ENCODE data around the gene PLXNA2.

The PLXNA2 gene, protein sequence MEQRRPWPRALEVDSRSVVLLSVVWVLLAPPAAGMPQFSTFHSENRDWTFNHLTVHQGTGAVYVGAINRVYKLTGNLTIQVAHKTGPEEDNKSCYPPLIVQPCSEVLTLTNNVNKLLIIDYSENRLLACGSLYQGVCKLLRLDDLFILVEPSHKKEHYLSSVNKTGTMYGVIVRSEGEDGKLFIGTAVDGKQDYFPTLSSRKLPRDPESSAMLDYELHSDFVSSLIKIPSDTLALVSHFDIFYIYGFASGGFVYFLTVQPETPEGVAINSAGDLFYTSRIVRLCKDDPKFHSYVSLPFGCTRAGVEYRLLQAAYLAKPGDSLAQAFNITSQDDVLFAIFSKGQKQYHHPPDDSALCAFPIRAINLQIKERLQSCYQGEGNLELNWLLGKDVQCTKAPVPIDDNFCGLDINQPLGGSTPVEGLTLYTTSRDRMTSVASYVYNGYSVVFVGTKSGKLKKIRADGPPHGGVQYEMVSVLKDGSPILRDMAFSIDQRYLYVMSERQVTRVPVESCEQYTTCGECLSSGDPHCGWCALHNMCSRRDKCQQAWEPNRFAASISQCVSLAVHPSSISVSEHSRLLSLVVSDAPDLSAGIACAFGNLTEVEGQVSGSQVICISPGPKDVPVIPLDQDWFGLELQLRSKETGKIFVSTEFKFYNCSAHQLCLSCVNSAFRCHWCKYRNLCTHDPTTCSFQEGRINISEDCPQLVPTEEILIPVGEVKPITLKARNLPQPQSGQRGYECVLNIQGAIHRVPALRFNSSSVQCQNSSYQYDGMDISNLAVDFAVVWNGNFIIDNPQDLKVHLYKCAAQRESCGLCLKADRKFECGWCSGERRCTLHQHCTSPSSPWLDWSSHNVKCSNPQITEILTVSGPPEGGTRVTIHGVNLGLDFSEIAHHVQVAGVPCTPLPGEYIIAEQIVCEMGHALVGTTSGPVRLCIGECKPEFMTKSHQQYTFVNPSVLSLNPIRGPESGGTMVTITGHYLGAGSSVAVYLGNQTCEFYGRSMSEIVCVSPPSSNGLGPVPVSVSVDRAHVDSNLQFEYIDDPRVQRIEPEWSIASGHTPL (N-terminal part only)

DNA sequence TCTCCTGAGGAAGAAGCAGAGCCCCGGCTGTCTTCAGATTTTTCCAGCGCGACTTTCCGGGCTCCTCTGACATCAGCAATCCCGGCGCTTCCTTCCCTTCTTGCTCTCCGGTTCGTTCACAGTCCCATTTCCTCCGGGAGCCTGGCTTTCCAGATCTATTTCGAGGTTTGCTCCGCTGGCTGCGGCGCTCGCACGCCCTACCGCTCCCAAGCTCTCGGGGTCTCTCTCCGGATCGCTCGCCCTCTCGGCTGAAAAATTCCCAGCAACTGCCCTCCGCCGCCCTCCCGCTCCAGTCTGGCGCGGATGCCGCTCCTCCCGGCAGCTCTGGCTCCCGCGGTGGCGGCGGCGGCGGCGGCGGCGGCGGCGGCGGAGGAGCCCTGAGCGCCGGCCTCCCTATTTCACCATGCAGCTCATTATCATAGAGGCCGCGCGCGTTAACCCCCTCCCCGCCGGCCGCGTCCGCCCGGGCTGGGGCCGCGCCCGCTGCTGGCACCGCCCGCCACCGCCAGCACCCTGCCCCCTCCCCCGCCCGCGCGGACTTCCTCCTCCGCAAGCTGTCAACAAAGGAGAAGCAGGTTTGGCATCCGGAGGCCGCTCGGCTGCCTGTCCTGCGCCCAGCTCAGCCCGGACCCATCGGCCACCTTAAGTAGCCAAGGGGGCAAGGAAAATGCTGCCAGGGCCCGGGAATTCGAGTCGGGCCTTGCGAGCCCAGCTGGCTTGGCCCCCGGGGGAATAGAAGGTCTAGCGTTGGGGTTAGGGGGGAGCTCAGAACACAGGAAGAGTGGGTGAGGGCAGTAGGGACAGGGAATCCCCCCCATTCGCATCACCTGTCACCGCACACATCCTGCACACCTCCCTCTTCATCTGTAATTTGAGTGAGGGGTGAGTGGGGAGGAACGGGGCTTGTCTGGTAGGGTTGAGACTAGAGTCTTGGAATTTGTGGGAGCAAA, at the start of gene PLXNA2:
TSS of gene PLXNA2 (minus strand) at position 418 of the 950 bp plus-strand sequence. CDS start 26,462 bp downstream, outside the sequence.
- peak; percentile 54 for DNase-seq

DNA sequence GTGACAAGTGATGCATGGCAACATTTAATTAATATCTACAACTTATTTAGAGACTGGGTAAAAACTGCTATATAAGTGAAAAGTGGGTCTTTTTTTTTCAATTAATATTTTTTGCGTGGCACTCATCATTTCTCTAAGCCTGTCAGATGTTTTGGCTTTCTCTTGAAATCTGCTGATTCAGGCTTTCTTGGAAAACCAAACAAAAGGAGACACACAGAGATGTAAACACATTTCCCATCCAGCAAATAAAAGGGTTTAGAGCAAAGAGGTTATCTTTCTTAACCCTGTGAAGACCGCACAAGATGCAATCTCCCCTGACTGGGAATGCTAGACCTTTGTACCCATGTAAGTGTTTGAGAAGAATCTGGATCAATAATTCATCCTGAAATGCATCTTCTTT, 48.7 kb upstream of the PLXNA2 start:
- DNase-seq: no peak

DNA sequence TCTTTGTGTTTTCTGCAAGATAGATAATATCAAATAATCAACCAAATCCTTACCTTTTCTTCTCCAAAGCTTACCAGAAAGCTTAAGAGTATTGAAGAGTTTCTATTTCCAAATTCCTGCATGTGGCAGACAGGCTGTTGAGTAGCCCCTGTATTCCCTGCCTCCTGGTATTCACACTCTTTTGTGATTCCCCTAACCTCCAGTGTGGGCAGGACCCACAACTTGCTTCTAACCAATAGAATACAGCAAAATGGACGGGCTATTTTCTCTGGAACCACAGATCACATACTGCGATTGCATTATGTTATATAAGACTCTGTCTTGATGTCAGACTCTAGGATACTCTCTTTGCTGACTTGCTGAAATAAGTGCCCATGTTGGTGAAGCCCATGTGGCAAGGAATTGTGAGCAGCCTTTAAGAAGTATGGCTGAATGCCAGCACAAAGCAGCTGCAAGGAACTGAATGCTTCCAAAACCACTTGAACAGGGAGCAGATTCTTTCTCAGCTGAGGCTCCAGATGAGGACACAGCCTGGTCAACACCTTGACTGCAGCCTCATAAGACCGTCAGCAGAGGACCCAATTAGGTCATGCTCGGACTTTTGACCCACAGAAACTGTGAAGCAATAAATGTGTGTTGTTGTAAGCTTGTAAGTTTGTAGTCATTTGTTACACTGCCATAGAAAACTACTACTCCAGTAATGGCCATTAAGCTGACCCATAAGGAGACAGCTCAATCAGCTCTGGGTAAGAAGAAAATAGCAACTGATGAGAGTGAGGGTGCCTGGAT, 47.9 kb upstream of the PLXNA2 start:
- DNase-seq: no peak

DNA sequence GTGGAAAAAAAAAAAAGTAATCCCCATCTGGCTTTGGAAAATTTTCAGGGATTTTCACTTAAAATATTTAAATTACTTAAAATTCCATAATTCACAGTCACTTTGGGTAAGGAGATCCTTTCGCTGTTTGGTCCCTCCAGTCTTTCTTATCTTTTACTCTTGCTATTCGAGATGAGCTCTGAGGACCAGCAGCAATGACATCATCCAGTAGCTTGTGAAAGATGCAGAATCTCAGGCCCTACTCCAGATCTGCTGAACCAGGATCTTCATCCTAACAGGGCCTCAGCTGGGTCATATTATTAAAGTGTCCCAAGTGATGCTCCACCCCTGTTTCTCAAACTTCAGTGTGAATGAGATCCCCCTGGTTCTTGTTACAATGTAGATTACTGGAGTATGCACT, 46.9 kb upstream of the PLXNA2 start:
- DNase-seq: no peak

DNA sequence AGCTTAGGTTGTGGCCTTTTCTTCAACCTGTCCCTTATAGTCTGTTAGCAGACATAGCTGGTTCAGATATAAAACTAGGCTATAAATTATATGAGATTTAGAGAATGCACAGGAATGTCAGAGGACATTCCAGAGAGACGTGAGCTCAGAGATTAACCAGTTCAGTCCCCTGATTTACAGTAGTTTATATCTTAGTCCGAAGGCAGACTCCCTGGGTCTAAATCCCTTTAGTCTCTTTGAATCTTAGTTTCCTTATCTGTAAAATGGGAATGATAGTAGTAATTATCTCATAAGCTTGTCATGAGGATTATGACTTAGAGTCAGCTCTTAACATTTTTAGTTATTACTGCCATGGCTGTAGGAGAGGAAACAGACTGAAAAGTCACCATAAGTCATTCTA, 45.5 kb upstream of the PLXNA2 start:
- DNase-seq: no peak

DNA sequence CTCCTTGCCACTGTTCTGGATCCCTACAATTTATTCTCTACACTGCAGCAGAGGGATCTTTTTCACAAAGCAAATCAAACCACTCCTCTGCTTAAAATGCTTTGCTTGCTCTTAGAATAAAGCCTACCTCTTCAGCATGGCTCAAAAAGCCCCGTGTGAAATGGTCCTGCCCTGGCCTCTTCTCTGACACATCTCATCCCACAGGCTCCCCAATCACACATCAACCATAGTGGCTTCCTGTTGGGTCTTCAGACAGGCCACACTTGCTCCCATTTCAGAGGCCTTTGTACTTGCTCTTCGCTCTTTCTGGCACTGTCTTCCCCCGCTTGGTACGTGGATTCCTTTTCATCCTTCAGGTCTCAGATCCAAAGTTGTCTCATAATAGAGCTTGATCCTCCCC, 44.3 kb upstream of the PLXNA2 start:
- no peak for DNase-seq

DNA sequence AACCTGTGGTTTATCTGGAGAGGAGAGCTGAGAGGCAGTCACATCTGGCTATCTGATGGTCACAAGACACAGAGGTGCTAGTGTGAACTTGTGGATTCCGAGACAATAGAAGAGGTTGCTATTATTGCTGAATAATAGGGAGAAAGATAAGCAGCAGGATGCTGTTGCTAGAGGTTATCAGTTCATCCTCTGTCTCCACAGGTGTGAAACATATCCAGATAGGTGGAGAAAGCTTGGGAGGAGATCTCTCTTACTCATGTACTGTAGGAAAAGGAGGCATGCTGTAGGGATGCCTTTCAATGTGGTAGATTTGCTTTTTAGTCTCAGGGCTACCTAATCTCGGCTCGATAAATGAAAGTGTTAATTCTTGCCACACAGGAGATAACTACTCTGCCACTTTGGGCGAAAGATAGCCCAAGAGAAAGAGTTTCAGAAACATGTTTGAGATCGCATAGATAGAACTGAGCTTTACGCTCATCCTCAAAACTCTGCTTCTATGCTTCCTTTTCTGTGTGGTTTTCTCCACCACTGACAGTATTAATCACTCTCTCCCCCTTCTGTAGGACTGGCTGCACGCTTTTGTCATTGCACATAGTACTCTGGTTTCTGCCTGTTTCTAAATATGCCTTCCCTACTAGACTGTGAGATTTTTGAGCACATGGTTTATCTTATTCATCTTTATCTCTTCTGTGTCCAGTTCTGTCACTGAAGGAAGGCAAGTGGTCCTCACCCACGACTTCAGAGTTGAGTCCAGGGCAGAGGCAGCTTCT, 36.7 kb upstream of the PLXNA2 start:
- peak; percentile 7 for DNase-seq

DNA sequence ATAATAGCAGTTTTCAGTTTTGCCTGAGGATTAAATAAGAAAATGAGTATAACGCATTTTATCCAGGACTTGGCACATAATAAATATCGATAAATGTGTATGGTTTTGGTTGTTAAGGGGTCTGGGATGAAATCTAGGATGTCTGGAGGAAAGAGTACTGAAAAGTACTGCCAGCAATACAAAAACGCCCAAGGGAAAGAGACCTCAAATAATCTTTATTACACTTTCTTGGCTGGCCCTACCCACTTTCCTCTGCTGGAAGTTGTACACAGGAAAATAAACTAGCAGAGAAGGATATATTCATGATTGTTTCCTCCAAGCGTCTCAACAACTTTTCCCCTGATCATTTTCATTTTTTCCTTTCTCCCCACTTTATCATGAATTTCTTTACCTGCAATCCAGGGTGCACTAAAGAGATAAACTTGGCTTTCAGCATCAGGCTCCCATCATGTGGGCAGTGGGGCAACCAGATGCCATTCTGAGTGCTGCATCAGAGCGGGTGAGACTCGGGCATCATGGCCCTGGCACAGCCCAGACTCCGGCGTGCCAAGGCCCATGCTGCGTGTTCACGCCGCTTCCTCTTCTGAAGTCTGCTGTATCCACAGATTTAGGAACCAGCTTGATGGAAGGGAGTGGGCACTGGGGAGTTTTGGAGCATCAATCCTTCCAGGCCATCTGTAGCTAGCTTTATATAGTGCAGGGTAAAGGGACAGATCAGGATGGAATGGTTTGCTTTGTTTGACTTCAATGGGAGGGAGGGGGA, 35.8 kb upstream of the PLXNA2 start:
- DNase-seq: no peak

DNA sequence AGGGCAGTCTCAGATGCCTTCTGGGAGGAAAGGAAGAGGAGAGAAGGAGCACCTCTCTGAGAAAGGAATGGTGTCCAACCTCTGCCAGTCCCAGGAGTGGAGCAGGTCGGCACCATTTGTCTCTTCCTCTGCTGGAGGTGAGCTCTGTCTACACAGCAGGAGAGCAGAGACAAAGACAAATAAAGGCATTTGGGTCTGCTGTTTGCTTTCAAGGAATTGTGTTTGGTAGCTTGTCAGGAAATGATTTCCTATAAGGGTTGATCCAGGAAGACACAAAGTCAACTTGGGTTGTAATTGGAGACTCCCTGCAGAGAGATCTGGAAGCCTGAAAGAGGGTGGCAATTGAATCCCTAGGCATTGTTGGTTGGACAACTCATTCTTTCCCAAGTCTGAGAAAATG, 34.5 kb upstream of the PLXNA2 start:
- no peak for DNase-seq

DNA sequence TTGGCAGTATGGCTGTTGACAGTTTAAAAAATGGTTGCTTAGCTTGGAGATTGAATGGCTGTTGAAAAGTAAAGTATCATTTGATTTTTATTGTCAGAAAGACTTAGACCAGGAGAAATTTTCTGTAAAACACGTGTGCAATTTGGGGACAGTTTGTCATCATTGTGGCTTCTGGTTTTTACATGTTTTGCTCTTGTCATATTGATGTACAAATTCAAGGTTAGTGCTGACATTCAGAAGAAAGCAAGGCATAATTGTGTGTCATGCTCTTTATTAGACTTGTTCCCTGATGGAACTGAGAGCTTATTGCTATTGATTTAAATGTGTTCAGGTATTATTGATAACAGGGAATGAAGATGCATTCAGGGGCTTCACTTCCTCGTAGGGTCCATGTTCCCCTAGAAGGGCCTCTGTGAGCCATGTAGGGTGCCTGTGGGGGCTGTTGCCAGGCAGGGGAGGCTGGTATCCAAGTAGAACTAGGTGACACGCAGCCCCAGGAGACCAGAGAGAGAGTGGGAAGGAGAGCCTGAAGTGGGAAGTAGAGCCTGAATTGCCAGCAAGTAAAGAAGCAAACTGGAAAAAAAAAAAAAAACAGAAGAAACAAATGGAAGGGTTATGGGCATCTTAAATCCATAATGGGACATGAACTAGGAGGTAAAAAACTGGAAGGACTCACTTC, 32.7 kb upstream of the PLXNA2 start:
- no peak for DNase-seq

DNA sequence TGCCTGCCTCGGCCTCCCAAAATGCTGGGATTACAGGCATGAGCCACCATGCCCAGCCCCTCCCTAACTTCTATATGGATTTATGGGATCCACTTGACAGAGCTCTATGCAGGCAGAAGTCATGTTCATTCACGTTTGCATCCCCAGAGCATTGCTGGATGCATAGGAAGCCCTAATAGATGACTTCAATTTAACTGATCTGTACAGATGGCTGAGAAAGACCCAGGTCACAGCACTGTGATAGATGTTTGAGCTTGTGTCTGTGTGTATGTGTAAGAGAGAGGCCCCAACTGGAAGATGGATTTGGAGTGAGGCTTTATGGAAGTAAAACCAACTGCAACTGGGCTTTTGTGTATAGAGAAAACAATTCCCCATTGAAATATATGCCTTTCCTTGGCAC, 30.9 kb upstream of the PLXNA2 start:
- no peak for DNase-seq

DNA sequence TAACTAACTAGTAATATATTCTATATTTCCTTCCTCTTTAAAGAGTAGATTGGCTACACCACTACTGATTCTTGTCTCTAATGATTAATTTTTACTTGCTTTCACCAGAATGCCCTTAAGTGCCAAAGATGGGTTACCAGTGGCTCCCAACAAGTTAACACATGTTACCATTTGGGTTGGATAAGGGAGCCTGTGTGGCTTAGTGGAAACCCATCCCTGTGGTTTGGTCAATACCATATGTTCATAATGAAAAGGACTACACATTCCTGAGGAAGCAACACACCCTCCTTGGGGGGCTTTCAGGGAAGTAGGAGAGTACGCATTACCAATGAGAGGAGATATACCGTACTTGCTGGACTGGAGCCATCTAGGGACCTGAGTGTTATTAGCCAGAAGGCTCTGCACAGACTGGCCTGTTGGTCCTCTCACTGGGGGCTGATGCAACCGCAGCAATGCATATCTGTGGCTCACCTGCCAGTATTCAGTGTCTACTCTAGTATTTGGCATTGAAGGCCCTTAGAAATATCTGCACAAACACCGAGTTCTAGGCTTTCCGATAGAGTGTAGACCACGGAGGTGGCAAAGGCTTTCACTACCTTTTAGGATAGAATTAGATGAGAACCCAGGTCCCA, 29.3 kb upstream of the PLXNA2 start:
- no peak for DNase-seq

DNA sequence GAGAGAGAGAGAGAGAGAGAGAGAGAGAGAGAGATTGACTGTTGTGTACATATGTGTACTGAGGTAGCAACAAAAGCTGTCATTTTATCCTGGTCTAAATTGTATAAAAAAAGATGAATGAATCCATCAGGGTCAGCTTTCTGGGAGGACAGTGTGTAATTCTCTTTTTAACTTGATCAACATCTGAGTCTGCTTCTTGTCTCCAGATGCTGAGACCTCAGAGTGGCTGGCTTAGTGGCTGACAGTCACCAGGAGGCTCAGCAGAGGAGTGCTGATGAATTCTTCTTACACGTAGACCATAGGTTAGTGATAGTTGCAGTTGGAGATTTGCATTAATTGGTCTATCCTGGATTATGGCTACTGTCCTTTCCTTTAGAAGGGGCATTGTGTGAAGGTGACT, 28.5 kb upstream of the PLXNA2 start:
- DNase-seq: no peak

DNA sequence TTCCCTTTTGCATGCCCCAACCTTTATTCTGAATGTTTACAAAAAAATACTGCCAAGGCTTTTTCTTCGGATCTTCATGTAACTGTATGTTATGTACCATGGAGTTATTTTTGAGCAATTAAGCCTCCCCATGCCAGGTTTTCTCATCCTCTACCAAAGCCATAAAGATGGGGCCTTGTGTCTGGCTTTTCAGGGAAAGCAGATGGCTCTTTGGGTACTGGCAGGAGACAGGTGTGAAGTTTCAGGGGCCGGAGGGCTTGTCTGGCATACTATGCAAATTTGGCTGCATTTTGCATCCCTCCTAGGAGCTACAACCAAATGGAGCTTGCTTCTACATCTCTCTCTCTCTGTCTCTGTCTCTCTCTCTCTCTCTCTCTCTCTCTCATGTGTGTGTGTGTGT, 28.1 kb upstream of the PLXNA2 start:
- DNase-seq: no peak

DNA sequence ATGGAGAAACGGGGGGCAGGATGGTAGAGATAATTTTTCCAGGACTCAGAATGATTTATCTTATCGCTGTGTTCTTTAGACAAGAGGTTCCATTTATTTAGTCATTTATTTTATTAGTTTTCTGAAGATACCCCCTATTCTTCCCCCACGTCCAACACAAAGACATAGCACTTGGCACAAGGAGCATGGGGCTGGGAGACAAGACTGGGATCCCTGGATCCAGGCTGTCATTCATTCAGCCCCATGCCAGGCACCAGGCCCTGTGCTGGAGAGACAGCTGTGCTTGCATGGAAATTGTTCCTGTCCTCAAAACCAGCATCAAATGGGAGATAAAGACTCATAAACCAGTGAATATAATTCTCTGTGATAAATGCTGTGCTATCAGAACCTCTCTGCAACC, 27.1 kb upstream of the PLXNA2 start:
- no peak for DNase-seq

DNA sequence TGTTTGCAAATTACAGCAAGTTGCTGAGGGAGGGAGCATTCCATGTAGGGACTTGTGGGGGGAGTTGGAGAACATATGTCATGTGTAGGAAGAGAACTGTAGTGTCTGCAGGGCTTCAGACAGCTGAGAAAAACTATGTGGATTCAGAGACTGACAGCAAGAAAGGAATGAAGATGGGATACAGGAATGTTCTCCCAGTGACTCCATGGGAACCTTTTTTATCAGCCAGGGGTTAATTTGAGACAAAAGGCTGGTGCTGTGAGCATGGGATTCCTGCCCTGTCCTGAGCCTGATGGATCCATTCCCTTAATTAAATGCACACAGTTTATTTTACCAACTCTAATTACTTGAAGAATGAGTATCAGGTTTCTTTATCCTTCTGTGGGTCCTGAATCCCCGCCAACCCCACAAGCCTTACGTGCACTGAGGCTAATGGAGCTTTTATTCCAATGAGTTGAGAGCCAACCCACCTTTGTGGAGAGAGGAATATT, 26.5 kb upstream of the PLXNA2 start:
- DNase-seq: peak; percentile 27

DNA sequence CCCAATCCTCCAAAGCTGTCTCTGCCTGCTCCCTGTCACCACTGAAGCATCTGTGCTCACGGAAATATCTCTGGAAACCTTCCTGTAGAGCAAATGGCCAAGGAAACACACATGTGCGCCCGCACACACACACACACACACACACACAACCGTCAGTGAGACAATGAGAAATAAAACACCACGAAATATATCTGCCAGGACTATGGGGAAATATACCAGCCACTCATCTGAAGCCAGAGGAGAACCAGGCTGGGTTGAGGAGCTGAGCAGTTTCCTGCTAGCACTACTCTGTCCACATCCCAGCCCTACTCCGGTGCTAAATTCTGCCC, 25.1 kb upstream of the PLXNA2 start:
- DNase-seq: peak; percentile 24

DNA sequence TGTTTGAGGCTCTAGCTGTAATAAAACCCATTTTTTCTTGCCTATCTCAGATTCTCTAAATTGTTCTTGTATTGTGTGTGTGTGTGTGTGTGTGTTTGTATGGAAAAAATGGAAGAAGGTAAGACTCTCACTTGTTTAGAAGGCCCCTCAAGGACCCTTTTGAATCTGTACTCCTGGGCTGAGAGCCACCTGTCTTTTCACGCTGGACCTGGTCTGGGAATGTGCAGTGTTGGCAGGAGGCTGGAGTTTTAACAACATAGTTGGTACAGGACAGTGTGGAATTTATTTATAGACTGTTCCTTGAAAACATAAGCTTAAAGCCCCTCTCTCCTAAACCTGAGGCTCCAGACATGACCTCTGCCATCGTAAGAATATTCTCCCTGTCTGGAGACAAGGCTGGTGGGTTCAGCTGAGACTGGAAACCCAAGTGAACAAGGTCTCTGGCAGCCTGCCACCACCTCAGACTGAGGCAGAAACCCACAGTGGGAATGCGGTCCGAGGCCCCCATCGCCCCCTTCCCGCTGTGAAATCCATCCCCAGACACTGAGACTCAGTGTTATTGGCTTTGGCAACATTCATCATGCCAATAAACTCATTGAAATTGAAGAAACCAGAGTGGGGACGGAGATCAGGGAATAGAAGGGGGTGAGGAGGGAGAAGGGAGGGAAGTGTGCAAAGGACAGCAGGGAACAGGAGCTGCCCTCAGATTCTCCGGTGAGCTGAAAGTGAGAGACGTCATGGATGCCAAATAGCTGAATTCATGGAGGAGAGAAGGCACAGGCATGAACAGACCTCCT, 24.6 kb upstream of the PLXNA2 start:
- DNase-seq: no peak
